Measurements from ENCODE around the gene TAF3. TPM values are rescaled to one million over a fixed set of nuclear protein-coding genes. Genes with fewer than 3 reads are reported as not detected.

The TAF3 gene
- total and polyA plus RNA-seq, 2 donors (not counting 1 experiment from before 2014, with no cell fraction given) = 7.0 to 20.1 TPM

DNA sequence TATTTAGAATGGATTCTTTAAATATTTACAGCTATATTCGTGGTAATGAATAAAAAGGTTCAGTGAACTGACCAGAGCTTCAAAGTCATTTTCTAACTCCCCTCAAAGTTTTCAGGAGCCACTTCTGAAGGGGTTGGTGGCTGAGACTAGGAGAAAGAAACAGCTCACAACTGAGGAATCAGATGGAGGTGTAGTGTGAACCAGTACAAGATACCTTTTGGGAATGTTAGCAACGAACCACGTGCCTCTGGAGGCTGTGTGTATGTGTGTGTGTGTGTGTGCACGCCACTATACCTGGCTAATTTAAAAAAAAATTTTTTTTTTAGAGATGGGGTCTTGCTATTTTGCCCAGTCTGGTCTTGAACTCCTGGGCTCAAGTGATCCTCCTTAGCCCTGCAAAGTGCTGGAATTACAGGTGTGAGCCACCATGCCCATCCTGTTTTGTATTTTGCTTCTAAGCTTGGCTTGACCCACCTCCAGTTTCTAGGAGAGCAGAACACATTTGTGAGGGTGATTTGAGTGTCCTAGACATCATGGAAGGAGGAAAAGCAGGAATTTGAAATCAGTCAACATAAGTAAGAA is 9.5 kb upstream of the TAF3 start:
- Mint-ChIP-seq H3K4me1 (no peaks in the 10 kb centered on the region), H3K27ac (no peak overlapping the region), H3K9me3 (ENCODE audit: insufficient read depth) (no peaks in the 10 kb centered on the region), H3K27me3 (peaks cover under 1% of the 10 kb centered on the region), H3K4me3 (no peak overlapping the region)
- no peak overlapping the region for H3K9ac ChIP-seq (ENCODE audit: low read length)
- intact Hi-C loops (cut with micrococcal nuclease) = no loop called here
- ChIA-PET POLR2A (interaction anchor here (1.1 kb wide), 1 partner anchor 9 kb away, joined by 3 read pairs; the partner anchor contains the start of gene TAF3), CTCF (no interaction called here)
- DNase-seq = no peak
- H3K9me3 ChIP-seq (ENCODE audit: control extremely low read depth in 1 of 3, control insufficient read depth in 2 of 3, insufficient read depth in 1 of 3, low read length in 2 of 3) = no peaks in the 10 kb centered on the region
- no peak overlapping the region for H2AFZ ChIP-seq (ENCODE audit: insufficient read depth, low read depth, low read length, poor library complexity, severe bottlenecking)
- no peaks in the 10 kb centered on the region for H3K4me1 ChIP-seq (ENCODE audit: control insufficient read depth in 2 of 2, insufficient read depth in 2 of 2, low read length in 2 of 2)
- peaks cover 0 to 4% (median 0%) of the 10 kb centered on the region in 4 experiments for H3K27me3 ChIP-seq (replicated peaks in 1 of 4; ENCODE audit: control extremely low read depth in 1 of 4, control insufficient read depth in 3 of 4, insufficient read depth in 4 of 4, low read length in 3 of 4)
- no peak for TF ChIP-seq EZH2 (IDR thresholded peaks at IDR 0.05; ENCODE audit: borderline replicate concordance, insufficient read depth, low read depth, low read length, poor library complexity, severe bottlenecking)
- TF ChIP-seq, protein P1, sequence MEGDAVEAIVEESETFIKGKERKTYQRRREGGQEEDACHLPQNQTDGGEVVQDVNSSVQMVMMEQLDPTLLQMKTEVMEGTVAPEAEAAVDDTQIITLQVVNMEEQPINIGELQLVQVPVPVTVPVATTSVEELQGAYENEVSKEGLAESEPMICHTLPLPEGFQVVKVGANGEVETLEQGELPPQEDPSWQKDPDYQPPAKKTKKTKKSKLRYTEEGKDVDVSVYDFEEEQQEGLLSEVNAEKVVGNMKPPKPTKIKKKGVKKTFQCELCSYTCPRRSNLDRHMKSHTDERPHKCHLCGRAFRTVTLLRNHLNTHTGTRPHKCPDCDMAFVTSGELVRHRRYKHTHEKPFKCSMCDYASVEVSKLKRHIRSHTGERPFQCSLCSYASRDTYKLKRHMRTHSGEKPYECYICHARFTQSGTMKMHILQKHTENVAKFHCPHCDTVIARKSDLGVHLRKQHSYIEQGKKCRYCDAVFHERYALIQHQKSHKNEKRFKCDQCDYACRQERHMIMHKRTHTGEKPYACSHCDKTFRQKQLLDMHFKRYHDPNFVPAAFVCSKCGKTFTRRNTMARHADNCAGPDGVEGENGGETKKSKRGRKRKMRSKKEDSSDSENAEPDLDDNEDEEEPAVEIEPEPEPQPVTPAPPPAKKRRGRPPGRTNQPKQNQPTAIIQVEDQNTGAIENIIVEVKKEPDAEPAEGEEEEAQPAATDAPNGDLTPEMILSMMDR (IDR thresholded peaks at IDR 0.05) = no peak
- no peaks in the 10 kb centered on the region for H4K20me1 ChIP-seq (ENCODE audit: control insufficient read depth, insufficient read depth, low read length, poor library complexity, severe bottlenecking)
- H3K79me2 ChIP-seq (ENCODE audit: control insufficient read depth, insufficient read depth, low read length) = no peaks in the 10 kb centered on the region
- no peak overlapping the region for H3K4me2 ChIP-seq (replicated peaks; ENCODE audit: low read depth, low read length, poor library complexity, severe bottlenecking)
- no peak overlapping the region for H3K27ac ChIP-seq (ENCODE audit: low read length in 2 of 2)
- H3K36me3 ChIP-seq (replicated peaks in 1 of 2; ENCODE audit: control extremely low read depth in 1 of 2, control insufficient read depth in 1 of 2, extremely low read depth in 1 of 2, insufficient read depth in 2 of 2, low read length in 1 of 2) = peaks cover 17 to 31% of the 10 kb centered on the region in 2 experiments
- no peak overlapping the region for H3K4me3 ChIP-seq (ENCODE audit: control extremely low read depth in 1 of 5, extremely low read depth in 1 of 5, insufficient read depth in 1 of 5, low read depth in 2 of 5, low read length in 4 of 5)
- WGBS (ENCODE audit: insufficient coverage) = 100% methylated on average over 3 of the region's 4 CpGs
- ATAC-seq (ENCODE audit: low read depth) = no peak

DNA sequence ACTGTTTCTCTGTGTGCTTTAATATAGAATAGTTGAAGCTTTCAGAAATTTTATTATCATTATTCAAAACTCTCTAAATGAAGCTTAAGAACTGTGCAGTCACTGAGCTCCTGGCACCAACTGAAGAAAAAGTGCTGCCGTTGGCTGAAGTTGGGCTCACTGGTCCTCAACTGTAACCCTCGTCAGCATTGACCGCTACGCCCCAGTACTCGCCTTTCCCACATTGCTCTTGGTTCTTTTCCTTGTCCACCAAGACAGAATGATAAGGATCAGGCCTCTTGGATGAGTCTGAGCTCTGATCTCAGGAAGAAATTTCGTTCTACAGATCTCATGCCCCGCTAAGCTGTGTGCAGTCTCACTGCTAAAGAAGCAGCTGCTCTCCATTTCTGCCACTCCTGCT is 7.9 kb upstream of the TAF3 start:
- H3K4me3 Mint-ChIP-seq = no peak overlapping the region
- H3K4me1 Mint-ChIP-seq = no peaks in the 10 kb centered on the region
- no peaks in the 10 kb centered on the region for H3K4me1 ChIP-seq (ENCODE audit: control insufficient read depth in 2 of 2, insufficient read depth in 2 of 2, low read length in 2 of 2)
- ChIA-PET POLR2A (no interaction called here), CTCF (no interaction called here)
- peaks cover 4 to 15% of the 10 kb centered on the region in 2 experiments for H3K36me3 ChIP-seq (replicated peaks in 1 of 2; ENCODE audit: control extremely low read depth in 1 of 2, control insufficient read depth in 1 of 2, extremely low read depth in 1 of 2, insufficient read depth in 2 of 2, low read length in 1 of 2)
- no peaks in the 10 kb centered on the region for H3K79me2 ChIP-seq (ENCODE audit: control insufficient read depth, insufficient read depth, low read length)
- H3K27ac ChIP-seq (ENCODE audit: low read length in 2 of 2) = no peak overlapping the region
- no peak overlapping the region for H3K4me3 ChIP-seq (ENCODE audit: control extremely low read depth in 1 of 5, extremely low read depth in 1 of 5, insufficient read depth in 1 of 5, low read depth in 2 of 5, low read length in 4 of 5)
- 87% methylated on average over 7 of the region's 7 CpGs for WGBS (ENCODE audit: insufficient coverage)
- H3K9me3 ChIP-seq (ENCODE audit: control extremely low read depth in 1 of 3, control insufficient read depth in 2 of 3, insufficient read depth in 1 of 3, low read length in 2 of 3) = no peaks in the 10 kb centered on the region
- H2AFZ ChIP-seq (ENCODE audit: insufficient read depth, low read depth, low read length, poor library complexity, severe bottlenecking) = no peak overlapping the region
- H3K27ac Mint-ChIP-seq = no peak overlapping the region
- no peak overlapping the region for H3K4me2 ChIP-seq (replicated peaks; ENCODE audit: low read depth, low read length, poor library complexity, severe bottlenecking)
- DNase-seq (no peak), ATAC-seq (ENCODE audit: low read depth) (no peak)
- H4K20me1 ChIP-seq (ENCODE audit: control insufficient read depth, insufficient read depth, low read length, poor library complexity, severe bottlenecking) = no peaks in the 10 kb centered on the region
- intact Hi-C loops (cut with micrococcal nuclease) = no loop called here
- H3K27me3 Mint-ChIP-seq = peaks cover 10% of the 10 kb centered on the region
- TF ChIP-seq EZH2 (IDR thresholded peaks at IDR 0.05; ENCODE audit: borderline replicate concordance, insufficient read depth, low read depth, low read length, poor library complexity, severe bottlenecking) = no peak
- TF ChIP-seq, protein P1 (IDR thresholded peaks at IDR 0.05) = no peak
- H3K27me3 ChIP-seq (replicated peaks in 1 of 4; ENCODE audit: control extremely low read depth in 1 of 4, control insufficient read depth in 3 of 4, insufficient read depth in 4 of 4, low read length in 3 of 4) = peaks cover 0 to 12% (median 1%) of the 10 kb centered on the region in 4 experiments
- H3K9me3 Mint-ChIP-seq (ENCODE audit: insufficient read depth) = no peaks in the 10 kb centered on the region
- H3K9ac ChIP-seq (ENCODE audit: low read length) = no peak overlapping the region
